Raji (cell line): ENCODE results near the gene SLC17A9.

ENCODE experiments used
- POLR2A ChIP-seq: IDR thresholded peaks from 2 replicates; pipeline ENCODE4 v1.6.1; 2011; ENCODE audit warnings: low read depth, low read length, control low read depth; ENCODE audit not compliant: insufficient read depth

The SLC17A9 gene

GRCh38 chr20:62916703-62917476 is 35.6 kb upstream of the SLC17A9 start:
- no peak for TF ChIP-seq POLR2A

- no peak for TF ChIP-seq POLR2A
Observed at GRCh38 chr20:62917720-62918119, 34.8 kb upstream of the SLC17A9 start.

- no peak for TF ChIP-seq POLR2A
Observed at GRCh38 chr20:62918147-62918546, 34.4 kb upstream of the SLC17A9 start.

- TF ChIP-seq POLR2A, result no peak
Observed at GRCh38 chr20:62918831-62919230, 33.7 kb upstream of the SLC17A9 start.

- no peak for TF ChIP-seq POLR2A
Observed at GRCh38 chr20:62920039-62920645, 32.4 kb upstream of the SLC17A9 start.

GRCh38 chr20:62921119-62921687 is 31.3 kb upstream of the SLC17A9 start:
- TF ChIP-seq POLR2A, result no peak

GRCh38 chr20:62922451-62922921 is 30.0 kb upstream of the SLC17A9 start:
- TF ChIP-seq POLR2A, result no peak

- TF ChIP-seq POLR2A, result no peak
Observed at GRCh38 chr20:62923669-62924441, 28.7 kb upstream of the SLC17A9 start.

- TF ChIP-seq POLR2A, result no peak
Observed at GRCh38 chr20:62924442-62925075, 27.9 kb upstream of the SLC17A9 start.

- TF ChIP-seq POLR2A, result no peak
Observed at GRCh38 chr20:62925076-62925419, 27.5 kb upstream of the SLC17A9 start.

- no peak; the same call in 1 of the 2 replicates for TF ChIP-seq POLR2A
Observed at GRCh38 chr20:62925420-62926228, 26.9 kb upstream of the SLC17A9 start.

GRCh38 chr20:62926229-62927127 is 26.0 kb upstream of the SLC17A9 start, which contains the start of gene DIDO1:
DIDO1 (minus strand) TSS chr20:62926505.
- peak; percentile 55 for TF ChIP-seq POLR2A

GRCh38 chr20:62927128-62927705 is 25.3 kb upstream of the SLC17A9 start:
- no peak for TF ChIP-seq POLR2A
